Prostate gland (tissue), 2 donors: ENCODE results near the gene MAP4K4.

Experiments used
- CTCF ChIP-seq, 4 experiments: fragments of 200-600 bp in 2 of 4; fragments of 450-650 bp in 2 of 4; sonication (generic) in 2 of 4; IDR thresholded peaks; 1 replicate in 3 of 4; 2 replicates in 1 of 4; pipeline ENCODE4 v1.5.1; 2016 to 2019; ENCODE audit warnings: antibody characterized with exemption in 4 of 4, mild to moderate bottlenecking in 2 of 4, moderate library complexity in 2 of 4
- POLR2A ChIP-seq: fragments of 450-650 bp; IDR thresholded peaks from one replicate; pipeline ENCODE4 v1.6.1; 2016; ENCODE audit warnings: antibody characterized with exemption, mild to moderate bottlenecking
- POLR2AphosphoS5 ChIP-seq: sonication (generic); formaldehyde crosslinking; IDR thresholded peaks from one replicate; pipeline ENCODE4 v1.6.1; 2017; ENCODE audit warnings: antibody characterized with exemption

DNA sequence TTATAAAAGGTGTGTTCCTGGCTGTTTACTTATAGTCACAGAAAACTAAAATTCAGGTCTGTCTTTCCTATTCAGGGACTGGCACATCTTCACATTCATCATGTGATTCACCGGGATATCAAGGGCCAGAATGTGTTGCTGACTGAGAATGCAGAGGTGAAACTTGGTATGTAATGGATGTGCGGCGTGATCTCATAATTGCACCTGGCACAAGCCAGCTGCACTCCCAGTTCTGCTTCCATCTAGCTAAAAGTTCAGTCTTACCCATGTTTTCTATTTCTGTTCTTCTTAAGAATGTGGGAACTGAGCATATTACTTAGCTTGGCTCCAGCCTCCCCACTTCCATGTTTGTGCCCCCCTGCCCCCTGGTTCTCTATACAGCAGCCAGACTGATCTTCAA, 131.9 kb downstream of the MAP4K4 start:
- TF ChIP-seq CTCF (IDR thresholded peaks at IDR 0.05) (no peak), POLR2A (no peak), POLR2AphosphoS5 (no peak)
